Ovary (tissue), 3 donors: Measurements from ENCODE around the gene ADAMTS20.

Experiments
- POLR2A ChIP-seq: fragments of 450-650 bp; IDR thresholded peaks from one replicate; pipeline ENCODE4 v1.6.1; 2017; ENCODE audit warnings: antibody characterized with exemption, mild to moderate bottlenecking, moderate library complexity
- TF ChIP-seq, protein P1 (sequence below), 3 donors: fragments of 450-650 bp in 2 of 3; fragments of 200-600 bp in 1 of 3; IDR thresholded peaks; one replicate each; pipeline versions ENCODE4 v1.5.1 to v1.8.0; 2016 to 2022; ENCODE audit warnings: antibody characterized with exemption in 3 of 3, mild to moderate bottlenecking in 1 of 3
- donor health status: DM: no; HTN: no; CAD: no.

DNA sequence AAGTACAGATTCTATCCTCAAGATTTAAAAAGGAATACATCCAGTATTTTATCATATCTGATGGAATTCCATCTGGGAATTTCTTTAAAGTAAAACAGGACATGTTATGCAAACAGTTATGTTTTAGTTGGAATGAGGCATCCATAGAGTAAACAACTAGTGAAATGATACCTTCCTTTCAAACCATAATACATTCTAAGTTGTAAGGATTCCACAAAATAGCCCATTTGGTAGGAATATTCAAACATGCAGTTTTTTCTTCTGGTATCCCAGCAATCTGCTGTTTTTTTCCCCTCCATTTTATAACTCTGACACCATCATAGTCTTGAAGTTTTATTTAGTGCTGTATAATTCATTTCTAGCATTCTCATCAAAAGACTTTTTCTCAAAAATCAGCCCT lies 149.6 kb downstream of the ADAMTS20 start:
- no peak for TF ChIP-seq POLR2A
- TF ChIP-seq, protein P1, sequence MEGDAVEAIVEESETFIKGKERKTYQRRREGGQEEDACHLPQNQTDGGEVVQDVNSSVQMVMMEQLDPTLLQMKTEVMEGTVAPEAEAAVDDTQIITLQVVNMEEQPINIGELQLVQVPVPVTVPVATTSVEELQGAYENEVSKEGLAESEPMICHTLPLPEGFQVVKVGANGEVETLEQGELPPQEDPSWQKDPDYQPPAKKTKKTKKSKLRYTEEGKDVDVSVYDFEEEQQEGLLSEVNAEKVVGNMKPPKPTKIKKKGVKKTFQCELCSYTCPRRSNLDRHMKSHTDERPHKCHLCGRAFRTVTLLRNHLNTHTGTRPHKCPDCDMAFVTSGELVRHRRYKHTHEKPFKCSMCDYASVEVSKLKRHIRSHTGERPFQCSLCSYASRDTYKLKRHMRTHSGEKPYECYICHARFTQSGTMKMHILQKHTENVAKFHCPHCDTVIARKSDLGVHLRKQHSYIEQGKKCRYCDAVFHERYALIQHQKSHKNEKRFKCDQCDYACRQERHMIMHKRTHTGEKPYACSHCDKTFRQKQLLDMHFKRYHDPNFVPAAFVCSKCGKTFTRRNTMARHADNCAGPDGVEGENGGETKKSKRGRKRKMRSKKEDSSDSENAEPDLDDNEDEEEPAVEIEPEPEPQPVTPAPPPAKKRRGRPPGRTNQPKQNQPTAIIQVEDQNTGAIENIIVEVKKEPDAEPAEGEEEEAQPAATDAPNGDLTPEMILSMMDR (IDR thresholded peaks at IDR 0.05) = no peak
